Osteocyte (in vitro differentiated cells): ENCODE measurements around the gene ELL3. TPM values are rescaled to one million over a fixed set of nuclear protein-coding genes. Genes with fewer than 3 reads are reported as not detected.
A peak's percentile ranks its signal among the peaks of the same experiment; 100 is the strongest.

Source experiments
- DNase-seq: peaks from one replicate; pipeline ENCODE4 v3.0.0; 2021; ENCODE audit warnings: mixed read lengths; ENCODE audit not compliant: unreplicated experiment; ENCODE audit errors: extremely low spot score
- H3K27ac Mint-ChIP-seq: one replicate; pipeline ENCODE4 v1.8.0; 2021; ENCODE audit warnings: mild to moderate bottlenecking, mixed read lengths; ENCODE audit not compliant: unreplicated experiment
- H3K27me3 Mint-ChIP-seq: one replicate; pipeline ENCODE4 v1.8.0; 2021; ENCODE audit warnings: mixed read lengths; ENCODE audit not compliant: unreplicated experiment
- H3K36me3 Mint-ChIP-seq: one replicate; pipeline ENCODE4 v1.8.0; 2021; ENCODE audit warnings: mixed read lengths; ENCODE audit not compliant: unreplicated experiment
- H3K4me1 Mint-ChIP-seq: one replicate; pipeline ENCODE4 v1.8.0; 2021; ENCODE audit warnings: mixed read lengths; ENCODE audit not compliant: unreplicated experiment
- H3K4me3 Mint-ChIP-seq: one replicate; pipeline ENCODE4 v1.8.0; 2021; ENCODE audit warnings: mild to moderate bottlenecking, moderate library complexity, mixed read lengths; ENCODE audit not compliant: unreplicated experiment
- H3K9me3 Mint-ChIP-seq: one replicate; pipeline ENCODE4 v1.8.0; 2021; ENCODE audit warnings: mixed read lengths; ENCODE audit not compliant: unreplicated experiment
- CTCF ChIP-seq: fragments of 200-600 bp; sonication (generic); IDR thresholded peaks from 2 replicates; pipeline ENCODE4 v1.5.0; 2021; ENCODE audit warnings: antibody characterized with exemption, mild to moderate bottlenecking, moderate library complexity
- total RNA-seq: library from RNA; stranded (reverse); gene quantifications from 2 replicates; pipeline ENCODE4 v1.2.1, GENCODE V29; 2021

ELL3 gene
- total RNA-seq, 1 donor from 2014 or later = 1.6 TPM

- peak overlapping the region; percentile 98 for H3K27ac Mint-ChIP-seq
- H3K9me3 Mint-ChIP-seq = no peaks in the 10 kb centered on the region
- peak overlapping the region; percentile 99 for H3K4me3 Mint-ChIP-seq
- DNase-seq = no peak
- H3K27me3 Mint-ChIP-seq = no peaks in the 10 kb centered on the region
- H3K4me1 Mint-ChIP-seq = peaks cover 48% of the 10 kb centered on the region
- peaks cover 25% of the 10 kb centered on the region for H3K36me3 Mint-ChIP-seq
- TF ChIP-seq CTCF = no peak
Measured at GRCh38 chr15:43799209-43799944, 22.6 kb upstream of the ELL3 start.

GRCh38 chr15:43796566-43796965, 19.8 kb upstream of the ELL3 start:
- TF ChIP-seq CTCF = no peak
- H3K9me3 Mint-ChIP-seq = no peaks in the 10 kb centered on the region
- no peaks in the 10 kb centered on the region for H3K27me3 Mint-ChIP-seq
- peaks cover 60% of the 10 kb centered on the region for H3K4me1 Mint-ChIP-seq
- H3K27ac Mint-ChIP-seq = peak overlapping the region; percentile 48
- no peak for DNase-seq
- H3K4me3 Mint-ChIP-seq = no peak overlapping the region
- H3K36me3 Mint-ChIP-seq = peaks cover 29% of the 10 kb centered on the region

GRCh38 chr15:43795997-43796396, 19.2 kb upstream of the ELL3 start:
- Mint-ChIP-seq H3K9me3 (no peaks in the 10 kb centered on the region), H3K4me1 (peaks cover 57% of the 10 kb centered on the region), H3K27me3 (no peaks in the 10 kb centered on the region), H3K4me3 (no peak overlapping the region), H3K27ac (peak overlapping the region; percentile 48), H3K36me3 (peaks cover 28% of the 10 kb centered on the region)
- no peak for DNase-seq
- TF ChIP-seq CTCF = no peak

GRCh38 chr15:43795197-43795596, 18.4 kb upstream of the ELL3 start:
- Mint-ChIP-seq H3K4me1 (peaks cover 53% of the 10 kb centered on the region), H3K36me3 (peaks cover 26% of the 10 kb centered on the region), H3K4me3 (no peak overlapping the region), H3K9me3 (no peaks in the 10 kb centered on the region), H3K27ac (no peak overlapping the region), H3K27me3 (no peaks in the 10 kb centered on the region)
- no peak for TF ChIP-seq CTCF
- no peak for DNase-seq

- peaks cover 48% of the 10 kb centered on the region for H3K4me1 Mint-ChIP-seq
- no peaks in the 10 kb centered on the region for H3K9me3 Mint-ChIP-seq
- no peaks in the 10 kb centered on the region for H3K27me3 Mint-ChIP-seq
- peak overlapping the region; percentile 97 for H3K4me3 Mint-ChIP-seq
- peaks cover 26% of the 10 kb centered on the region for H3K36me3 Mint-ChIP-seq
- H3K27ac Mint-ChIP-seq = peak overlapping the region; percentile 99
- no peak for TF ChIP-seq CTCF
- DNase-seq = no peak
Measured at GRCh38 chr15:43794269-43795037, 17.7 kb upstream of the ELL3 start.
